K562 (cell line): ENCODE results near the gene CABP4. TPM values are rescaled to one million over a fixed set of nuclear protein-coding genes. Genes with fewer than 3 reads are reported as not detected.

Experiments used
- BCOR ChIP-seq: fragments of 450-650 bp; IDR thresholded peaks from 2 replicates; pipeline ENCODE4 v1.6.1; 2016
- CBFB ChIP-seq: sonication (generic); formaldehyde crosslinking; IDR thresholded peaks from 2 replicates; pipeline ENCODE4 v1.4.0; 2020; ENCODE audit warnings: mild to moderate bottlenecking, missing genetic modification reagents
- ESRRB ChIP-seq: fragments of 250-450 bp; sonication (Bioruptor Pico); IDR thresholded peaks from 2 replicates; pipeline ENCODE4 v1.5.0; 2020; ENCODE audit warnings: mild to moderate bottlenecking, moderate library complexity, borderline replicate concordance
- ETV1 ChIP-seq: fragments of 450-650 bp; conservative IDR thresholded peaks from 2 replicates; pipeline ENCODE4 v1.6.1; 2016; ENCODE audit warnings: missing genetic modification characterization, control low read depth, low read depth, missing compliant biosample characterization
- HDAC8 ChIP-seq: fragments of 450-650 bp; IDR thresholded peaks from 2 replicates; pipeline ENCODE4 v1.6.1; 2016; ENCODE audit warnings: mild to moderate bottlenecking, missing genetic modification characterization, moderate library complexity, missing compliant biosample characterization
- HIVEP1 ChIP-seq: fragments of 250-450 bp; sonication (Bioruptor Pico); IDR thresholded peaks from 2 replicates; pipeline ENCODE4 v1.4.0; 2020; ENCODE audit warnings: mild to moderate bottlenecking
- MXI1 ChIP-seq: IDR thresholded peaks from 2 replicates; pipeline ENCODE4 v1.6.1; 2011; ENCODE audit warnings: low read depth, mild to moderate bottlenecking, improper control_type of control experiment, low read length
- RBFOX2 ChIP-seq: fragments of 200-400 bp; formaldehyde crosslinking; IDR thresholded peaks from 2 replicates; pipeline ENCODE4 v1.6.1; 2017; ENCODE audit warnings: low read depth, mild to moderate bottlenecking, low read length, moderate library complexity
- STAG1 ChIP-seq: sonication (generic); formaldehyde crosslinking; IDR thresholded peaks from 2 replicates; pipeline ENCODE4 v1.5.0; 2020; ENCODE audit warnings: missing genetic modification reagents, borderline replicate concordance
- THRAP3 ChIP-seq: fragments of 450-650 bp; IDR thresholded peaks from 2 replicates; pipeline ENCODE4 v1.6.1; 2016; ENCODE audit warnings: mild to moderate bottlenecking, inconsistent platforms, borderline replicate concordance
- TRIM24 ChIP-seq, 2 experiments: fragments of 450-650 bp; IDR thresholded peaks; 2 replicates each; pipeline ENCODE4 v1.6.1; 2016
- ZBTB11 ChIP-seq, 3 experiments: fragments of 200-800 bp in 1 of 3; fragments of 250-450 bp in 1 of 3; fragments of 450-650 bp in 1 of 3; sonication (Bioruptor Pico) in 1 of 3; sonication (Bioruptor generic) in 1 of 3; formaldehyde crosslinking in 1 of 3; IDR thresholded peaks; 2 replicates each; pipeline versions ENCODE4 v1.6.1 to v1.8.0; 2016 to 2022; ENCODE audit warnings: mild to moderate bottlenecking in 2 of 3, missing genetic modification characterization in 2 of 3, missing compliant biosample characterization in 1 of 3, moderate library complexity in 1 of 3
- ZBTB7A ChIP-seq: IDR thresholded peaks from 2 replicates; pipeline ENCODE4 v1.6.1; 2011; ENCODE audit warnings: low read depth, mild to moderate bottlenecking, low read length, moderate library complexity, borderline replicate concordance; ENCODE audit not compliant: control insufficient read depth
- ZNF407 ChIP-seq: fragments of 450-650 bp; IDR thresholded peaks from 2 replicates; pipeline ENCODE4 v1.6.1; 2016; ENCODE audit warnings: low read depth
- ZNF785 ChIP-seq: fragments of 250-450 bp; sonication (Bioruptor Pico); IDR thresholded peaks from 2 replicates; pipeline ENCODE4 v1.4.0; 2020; ENCODE audit warnings: mild to moderate bottlenecking
- polyA plus RNA-seq, 8 experiments: library from polyadenylated mRNA; depleted of rRNA in 4 of 8; stranded (reverse) in 5 of 8; unstranded in 3 of 8; fragments of >200 nt; fragmentation: Nextera tagmentation in 2 of 8; fragmentation: Illumina TruSeq in 1 of 8; extraction: Ambion mirVana in 2 of 8; extraction: Trizol in 1 of 8; gene quantifications; 2 replicates each; pipeline versions ENCODE4 v1.2.1 to v1.2.3, GENCODE V29; 2011 to 2014; ENCODE audit warnings: inconsistent platforms in 1 of 8, missing spikeins in 1 of 8
- total RNA-seq, 7 experiments: library from RNA; depleted of rRNA in 6 of 7; stranded (reverse); fragments of >200 nt in 6 of 7; fragmentation: Illumina TruSeq in 2 of 7; extraction: Trizol in 2 of 7; gene quantifications; 2 replicates each; pipeline versions ENCODE4 v1.2.1 to v1.2.3, GENCODE V29; 2011 to 2021; ENCODE audit warnings: low replicate concordance in 1 of 7

The CABP4 gene
- total and polyA plus RNA-seq, 9 of the 15 experiments (the other 6 are each of a cell fraction or from before 2014, with no cell fraction given): 0.11 TPM; not detected in 8

- TF ChIP-seq ZNF407: no peak
- TF ChIP-seq TRIM24 (IDR thresholded peaks at IDR 0.05): no peak
- 0 out of 2 replicates have a peak, but pooled peaks have one; percentile 15 for TF ChIP-seq STAG1 (CRISPR knock-in tag)
- TF ChIP-seq ESRRB (CRISPR knock-in tag): no peak
- TF ChIP-seq ZBTB7A: 0 out of 2 replicates have a peak, but pooled peaks have one; percentile 18
- TF ChIP-seq HDAC8 (tag): no peak
- peak; percentile 38 for TF ChIP-seq RBFOX2
- TF ChIP-seq THRAP3: no peak
- TF ChIP-seq HIVEP1: no peak
- 0 out of 6 replicates have a peak, but pooled peaks of 1 of the 3 experiments have one; percentile 22 for TF ChIP-seq ZBTB11 (CRISPR knock-in tag; IDR thresholded peaks at IDR 0.05)
- peak; percentile 50; the same call in 1 of the 2 replicates for TF ChIP-seq BCOR
- no peak for TF ChIP-seq ZNF785 (CRISPR knock-in tag)
- no peak for TF ChIP-seq ETV1 (tag)
- no peak for TF ChIP-seq MXI1
- TF ChIP-seq CBFB (CRISPR knock-in tag): 0 out of 2 replicates have a peak, but pooled peaks have one; percentile 24
Observed at GRCh38 chr11:67442504-67443404, 12.4 kb upstream of the CABP4 start (continued).
